ENCODE results near the gene MFSD11. TPM values are rescaled to one million over a fixed set of nuclear protein-coding genes. Genes with fewer than 3 reads are reported as not detected.

Gene MFSD11
- 10 to 100 TPM in 3 of 6 donors, 1 to 10 TPM in 3; 8.3 to 14.6 (median 10.1) TPM for total RNA-seq
- polyA plus RNA-seq: 10 to 100 TPM in 1 of 2 donors, 1 to 10 TPM in 1; 5.9 to 13.4 TPM

DNA sequence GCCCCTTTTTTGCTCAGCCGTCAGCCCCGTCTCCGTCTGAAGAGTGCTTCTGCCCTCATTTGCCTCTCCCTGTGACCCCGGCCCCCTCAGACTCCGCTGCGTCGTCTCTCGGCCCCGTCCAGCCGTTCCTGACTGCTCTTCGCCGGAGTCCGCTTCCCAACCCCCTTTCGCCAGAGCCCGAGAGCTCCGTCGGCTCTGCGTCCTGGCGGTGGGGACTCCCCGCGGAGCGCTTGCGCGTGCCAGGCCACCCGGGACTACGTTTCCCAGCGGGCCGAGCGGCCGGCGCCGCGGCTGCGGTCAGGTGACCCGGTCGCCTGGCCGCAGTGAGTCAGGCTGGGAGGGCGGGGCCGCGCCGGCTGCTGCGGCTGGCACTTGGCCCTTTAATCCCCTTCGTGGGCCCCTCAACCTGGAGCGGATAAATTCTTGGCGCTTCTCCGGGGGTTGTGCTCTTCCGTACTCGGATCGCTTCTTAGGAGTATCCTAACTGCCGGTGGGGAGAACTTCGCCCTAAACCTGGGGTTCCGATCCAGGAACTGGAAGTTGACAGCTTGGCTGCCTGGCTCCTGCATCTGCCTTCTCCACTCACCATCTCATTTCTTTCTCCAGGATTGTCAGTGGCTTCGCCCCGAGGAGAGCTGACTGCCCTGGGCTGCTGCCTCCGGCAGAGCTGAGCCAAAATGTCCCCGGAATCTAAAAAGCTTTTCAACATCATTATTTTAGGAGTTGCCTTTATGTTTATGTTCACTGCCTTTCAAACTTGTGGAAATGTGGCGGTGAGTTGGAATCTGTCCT, at the start of gene MFSD11:
TSS of gene MFSD11 (plus strand) at position 444 of the 792 bp plus-strand sequence. CDS start at position 678, 234 bp downstream.
- TF ChIP-seq, protein P1, sequence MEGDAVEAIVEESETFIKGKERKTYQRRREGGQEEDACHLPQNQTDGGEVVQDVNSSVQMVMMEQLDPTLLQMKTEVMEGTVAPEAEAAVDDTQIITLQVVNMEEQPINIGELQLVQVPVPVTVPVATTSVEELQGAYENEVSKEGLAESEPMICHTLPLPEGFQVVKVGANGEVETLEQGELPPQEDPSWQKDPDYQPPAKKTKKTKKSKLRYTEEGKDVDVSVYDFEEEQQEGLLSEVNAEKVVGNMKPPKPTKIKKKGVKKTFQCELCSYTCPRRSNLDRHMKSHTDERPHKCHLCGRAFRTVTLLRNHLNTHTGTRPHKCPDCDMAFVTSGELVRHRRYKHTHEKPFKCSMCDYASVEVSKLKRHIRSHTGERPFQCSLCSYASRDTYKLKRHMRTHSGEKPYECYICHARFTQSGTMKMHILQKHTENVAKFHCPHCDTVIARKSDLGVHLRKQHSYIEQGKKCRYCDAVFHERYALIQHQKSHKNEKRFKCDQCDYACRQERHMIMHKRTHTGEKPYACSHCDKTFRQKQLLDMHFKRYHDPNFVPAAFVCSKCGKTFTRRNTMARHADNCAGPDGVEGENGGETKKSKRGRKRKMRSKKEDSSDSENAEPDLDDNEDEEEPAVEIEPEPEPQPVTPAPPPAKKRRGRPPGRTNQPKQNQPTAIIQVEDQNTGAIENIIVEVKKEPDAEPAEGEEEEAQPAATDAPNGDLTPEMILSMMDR (IDR thresholded peaks at IDR 0.05): no peak
- intact Hi-C loops (cut with DNase I): no loop called here
- Histone ChIP-seq H3K36me3 (peaks cover 0 to 29% (median 10%) of the 10 kb centered on the region in 3 donors), H3K27me3 (no peaks in the 10 kb centered on the region), H3K4me1 (peaks cover 21 to 26% (median 23%) of the 10 kb centered on the region in 3 donors), H3K4me3 (peak within 1 kb of the TSS; percentile 91 to 98 (median 94)), H3K9me3 (no peaks in the 10 kb centered on the region), H3K27ac (peak within 1 kb of the TSS; percentile 95 to 99 (median 97))
- FAIRE-seq (no peak), ATAC-seq (peak; percentile 77 to 88 (median 82)), DNase-seq (peak; percentile 88 to 97 (median 92))
- WGBS, 2 donors: 0% methylated on average over 56 to 57 of the region's 57 CpGs

DNA sequence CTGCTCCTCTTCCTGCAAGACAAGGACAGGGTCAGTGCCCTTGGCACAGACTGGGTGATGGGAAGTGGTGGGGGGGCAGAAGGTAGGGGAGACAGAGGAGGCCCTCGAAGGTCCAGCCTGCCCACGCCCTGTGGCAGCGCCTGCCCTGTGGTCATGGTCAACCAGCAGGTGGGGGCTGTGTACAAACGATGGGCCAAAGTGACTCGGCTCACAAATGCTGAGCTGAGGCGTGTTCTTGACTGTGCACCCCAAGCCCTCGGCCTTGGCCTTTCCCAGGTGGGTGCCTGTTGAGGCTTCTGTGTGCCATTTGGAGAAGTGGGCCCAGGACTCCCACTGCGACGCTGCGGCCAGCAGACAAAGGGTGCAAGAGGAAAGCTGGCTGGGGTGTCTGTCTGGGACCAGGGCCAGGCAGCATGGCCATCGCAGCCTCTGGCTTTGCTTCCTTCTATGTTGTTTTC, 49.7 kb upstream of the MFSD11 start:
- no peak overlapping the region for H3K4me3 ChIP-seq
- ATAC-seq (peak in 3 of 4 donors; percentile 14 to 48 (median 44)), FAIRE-seq (no peak), DNase-seq (no peak)
- no peaks in the 10 kb centered on the region for H3K27me3 ChIP-seq
- H3K9me3 ChIP-seq: no peaks in the 10 kb centered on the region
- H3K27ac ChIP-seq: peak overlapping the region in 3 of 4 donors; percentile 49 to 76 (median 70)
- TF ChIP-seq, protein P1 (IDR thresholded peaks at IDR 0.05): no peak
- no peaks in the 10 kb centered on the region for H3K36me3 ChIP-seq
- 64 to 86% methylated on average over 11 of the region's 11 CpGs for WGBS, 2 donors
- intact Hi-C loops (cut with DNase I): no loop called here
- H3K4me1 ChIP-seq: peaks cover 0 to 6% (median 0%) of the 10 kb centered on the region in 3 donors

DNA sequence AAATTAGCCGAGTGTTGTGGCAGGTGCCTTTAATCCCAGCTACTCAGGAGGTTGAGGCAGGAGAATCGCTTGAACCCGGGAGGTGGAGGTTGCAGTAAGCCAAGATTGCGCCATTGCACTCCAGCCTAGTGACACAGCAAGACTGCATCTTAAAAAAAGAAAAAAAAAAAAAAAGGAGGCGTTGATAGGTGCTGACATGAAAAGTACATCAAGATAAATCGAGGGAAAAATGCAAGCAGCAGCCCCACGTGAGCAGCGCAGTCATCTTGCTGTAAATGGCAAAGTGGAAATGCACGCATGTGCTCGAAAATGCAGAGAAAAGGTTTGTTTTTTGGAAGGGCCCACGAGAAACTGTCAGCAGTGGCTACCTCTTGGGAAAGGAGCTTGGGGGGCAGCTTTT, 48.1 kb upstream of the MFSD11 start:
- Histone ChIP-seq H3K27ac (no peak overlapping the region), H3K4me3 (no peak overlapping the region), H3K27me3 (no peaks in the 10 kb centered on the region), H3K4me1 (peaks cover 0 to 6% (median 0%) of the 10 kb centered on the region in 3 donors), H3K9me3 (no peaks in the 10 kb centered on the region), H3K36me3 (no peaks in the 10 kb centered on the region)
- WGBS, 2 donors: 86 to 87% methylated on average over 11 of the region's 11 CpGs
- no peak for ATAC-seq
- no peak for DNase-seq
- intact Hi-C loops (cut with DNase I): no loop called here
- FAIRE-seq: no peak
- TF ChIP-seq, protein P1 (IDR thresholded peaks at IDR 0.05): no peak

GRCh38 chr17:76690596-76691280, 47.2 kb upstream of the MFSD11 start:
- 83 to 85% methylated on average over 13 of the region's 13 CpGs for WGBS, 2 donors
- Histone ChIP-seq H3K4me3 (no peak overlapping the region), H3K9me3 (no peaks in the 10 kb centered on the region), H3K36me3 (no peaks in the 10 kb centered on the region), H3K27ac (peak overlapping the region in 1 of 4 donors; percentile 28), H3K27me3 (no peaks in the 10 kb centered on the region), H3K4me1 (peaks cover 0 to 6% (median 0%) of the 10 kb centered on the region in 3 donors)
- intact Hi-C loops (cut with DNase I): no loop called here
- no peak for FAIRE-seq
- TF ChIP-seq, protein P1 (IDR thresholded peaks at IDR 0.05): no peak
- DNase-seq: peak in 1 of 6 donors; percentile 21
- no peak for ATAC-seq

All from pancreas (tissue), 10 donors.